NCI-H2227 (cell line): ENCODE measurements around the gene AQP11.
"Not testable (repeated sequence)": the region's sequence is repeated elsewhere in the genome, so short reads cannot be mapped to it uniquely, and the experiment has no call there.

Experiments used
- DNase-seq: peaks from one replicate; lab custom pipeline; 2025; ENCODE audit not compliant: unreplicated experiment; lab: John Stamatoyannopoulos, UW

Gene AQP11

GRCh38 chr11:77592727-77593126, 3.0 kb downstream of the AQP11 start:
- no peak for DNase-seq

DNA sequence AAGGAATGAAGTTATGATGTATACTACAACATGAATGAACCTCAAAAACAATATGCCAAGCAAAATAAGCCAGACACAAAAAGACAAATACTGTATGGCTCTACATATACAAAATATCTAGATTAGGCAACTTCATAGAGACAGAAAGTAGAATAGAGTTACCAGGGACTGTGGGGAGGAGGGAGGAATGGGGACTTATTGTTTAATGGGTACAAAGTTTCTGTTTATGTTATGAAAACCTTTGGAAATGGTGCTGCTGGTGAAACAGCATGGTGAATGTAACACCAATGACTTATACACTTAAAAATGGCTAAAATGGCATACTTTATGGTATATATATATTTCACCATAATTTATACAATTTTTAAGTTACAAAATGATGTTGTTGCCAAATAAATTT, 4.1 kb downstream of the AQP11 start:
- no peak for DNase-seq

DNA sequence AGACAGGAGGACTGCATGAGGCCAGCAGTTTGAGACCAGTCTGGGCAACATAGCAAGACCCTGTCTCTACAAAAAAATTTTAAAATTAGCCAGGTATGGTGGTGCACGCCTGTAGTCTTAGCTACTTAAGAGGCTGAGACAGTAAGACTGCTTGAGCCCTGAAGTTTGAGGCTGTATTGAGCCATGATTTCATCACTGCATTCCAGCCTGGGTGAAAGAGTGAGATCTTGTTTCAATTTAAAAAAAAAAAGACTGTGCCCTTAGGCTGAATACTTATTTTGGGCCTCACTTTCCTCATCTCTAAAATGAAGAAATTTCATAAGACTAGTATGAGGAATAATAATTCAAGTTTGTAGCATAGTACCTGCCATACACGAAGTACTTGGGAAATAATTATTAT, 6.9 kb downstream of the AQP11 start:
- no peak for DNase-seq

GRCh38 chr11:77598195-77598594, 8.4 kb downstream of the AQP11 start:
- no peak for DNase-seq

DNA sequence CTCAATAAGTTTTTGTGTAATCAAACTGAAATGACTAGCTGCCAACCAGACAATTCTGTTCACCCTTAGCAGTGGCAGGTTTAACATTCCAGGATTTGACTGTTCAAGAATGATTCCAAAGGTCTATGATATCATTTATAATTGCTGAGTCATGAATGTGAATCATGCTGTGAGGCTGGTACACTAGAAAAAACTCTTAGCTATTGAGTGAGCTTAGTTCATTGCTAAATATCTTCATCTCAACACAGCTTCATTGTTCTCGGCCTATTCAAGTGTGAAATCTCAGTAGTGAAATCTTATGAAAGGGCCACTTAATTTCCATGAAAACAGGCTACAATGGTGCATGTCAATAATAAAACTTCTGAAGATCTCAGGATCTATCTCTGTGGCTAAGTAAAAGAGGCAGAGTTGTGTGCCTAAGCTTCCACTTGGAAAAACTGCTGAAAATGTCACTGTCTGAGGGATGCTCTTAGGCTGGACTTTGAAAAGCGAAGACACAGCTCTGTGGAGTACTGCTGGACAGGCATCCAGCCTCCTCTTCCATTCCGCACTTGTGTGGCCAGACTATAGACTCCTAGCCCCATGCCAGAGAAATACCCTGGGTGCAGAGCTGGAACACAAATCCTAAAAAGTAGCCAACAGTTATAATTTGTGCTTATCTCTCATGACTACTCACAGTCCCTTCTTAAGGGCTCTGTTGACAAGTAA, 12.8 kb downstream of the AQP11 start:
- no peak for DNase-seq

GRCh38 chr11:77604281-77604680, 14.5 kb downstream of the AQP11 start:
- DNase-seq: no peak

DNA sequence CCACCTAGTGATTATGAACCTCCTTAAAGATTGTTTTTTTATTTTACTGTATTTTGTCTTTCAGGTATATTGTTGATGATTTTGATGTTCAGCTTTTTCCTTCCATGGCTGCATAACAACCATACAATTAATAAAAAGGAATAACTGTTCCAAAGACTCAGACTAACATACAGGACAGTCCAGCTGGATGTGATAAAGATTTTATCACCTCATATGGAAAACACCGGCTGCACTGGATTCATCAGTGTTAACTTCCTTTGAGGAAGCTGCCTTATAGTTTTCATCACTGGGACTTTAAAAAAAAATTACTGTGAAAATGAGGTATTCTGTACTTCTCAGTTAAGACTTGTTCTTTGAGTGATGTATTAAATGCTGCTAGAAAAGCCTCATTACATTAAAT, 19.5 kb downstream of the AQP11 start:
- no peak for DNase-seq

- DNase-seq: no peak
Measured at GRCh38 chr11:77611921-77612320, 22.2 kb downstream of the AQP11 start.

DNA sequence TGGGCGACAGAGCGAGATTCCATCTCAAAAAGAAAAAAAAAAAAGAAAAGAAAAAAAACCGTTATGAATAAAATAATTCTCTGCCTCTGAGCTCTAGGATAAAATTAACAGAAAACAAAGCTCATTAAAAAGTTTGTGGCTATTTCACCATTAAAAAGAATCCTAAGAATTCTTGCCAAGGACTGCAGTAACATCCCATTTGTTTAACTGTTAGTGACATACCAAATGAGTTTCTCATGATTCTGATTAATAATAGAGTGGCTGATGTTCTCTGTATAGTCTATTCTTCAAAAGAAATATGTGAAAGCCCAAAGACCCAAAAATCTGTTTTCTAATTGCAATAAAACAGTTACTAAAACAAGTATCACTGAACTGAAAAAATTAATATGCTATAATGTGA, 28.1 kb downstream of the AQP11 start:
- DNase-seq: no peak

GRCh38 chr11:77619576-77620198, 29.9 kb downstream of the AQP11 start:
- peak; percentile 69 for DNase-seq

GRCh38 chr11:77630157-77630710, 40.5 kb downstream of the AQP11 start:
- peak; percentile 64 for DNase-seq

DNA sequence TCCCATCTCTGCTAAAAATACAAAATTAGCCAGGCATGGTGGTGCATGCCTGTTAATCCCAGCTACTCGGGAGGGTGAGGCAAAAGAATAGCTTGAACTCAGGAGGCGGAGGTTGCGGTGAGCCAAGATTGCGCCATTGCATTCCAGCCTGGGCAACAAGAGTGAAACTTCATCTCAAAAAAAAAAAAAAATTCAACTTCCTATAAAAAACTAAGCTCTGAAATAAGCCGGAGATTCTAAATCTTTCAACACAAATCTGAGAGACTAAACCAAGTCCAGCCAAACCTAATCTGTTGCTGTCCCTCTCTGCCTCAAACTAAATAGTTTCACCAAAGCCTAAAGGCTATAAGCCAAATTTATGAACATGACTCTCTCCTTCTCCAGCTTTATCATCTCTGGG, 44.2 kb downstream of the AQP11 start:
- not testable (repeated sequence) for DNase-seq

- no peak for DNase-seq
Measured at GRCh38 chr11:77636731-77637344, 47.1 kb downstream of the AQP11 start.

DNA sequence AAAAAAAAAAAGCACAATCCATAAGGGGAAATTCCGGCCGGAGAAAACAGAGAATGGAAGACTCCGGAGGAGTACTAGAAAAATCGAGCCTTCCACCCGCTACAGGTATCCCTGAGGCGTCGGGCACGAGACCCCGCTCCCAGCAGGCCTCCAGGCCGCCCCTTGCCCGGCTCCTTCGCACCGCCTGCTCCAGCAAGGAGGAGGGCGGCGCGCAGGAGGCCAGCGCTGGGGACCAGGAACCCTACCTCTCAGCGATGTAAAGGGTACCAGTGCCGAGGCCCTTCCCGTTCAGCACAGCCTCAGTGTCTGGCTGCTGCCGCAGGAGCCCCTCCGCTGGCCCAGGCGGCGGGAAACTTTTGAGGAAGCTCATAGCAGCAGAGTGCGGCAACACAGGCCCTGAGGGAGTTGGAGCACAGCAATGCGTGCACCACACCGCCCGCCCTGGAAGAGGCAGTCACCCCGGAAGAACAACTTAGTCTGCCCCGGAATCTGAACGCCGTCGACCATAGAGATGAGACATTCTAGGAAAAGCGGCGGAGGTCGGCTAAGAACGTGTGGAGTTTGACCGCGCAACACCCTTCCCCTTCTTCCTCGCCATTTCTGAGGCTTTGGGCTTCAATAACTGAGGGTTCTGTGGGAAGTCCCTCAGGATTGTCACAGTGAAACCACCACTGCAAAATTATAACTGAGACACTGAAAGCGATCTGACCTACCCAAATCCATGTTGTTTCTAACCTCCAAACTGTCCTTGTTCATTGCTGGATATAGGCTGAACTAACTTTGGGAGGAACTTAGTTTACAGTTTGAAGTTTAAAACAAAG, 47.8 kb downstream of the AQP11 start, which contains the start of gene CLNS1A:
TSS of gene CLNS1A (minus strand) at position 450 of the 821 bp plus-strand sequence. CDS start at position 370, 80 bp downstream.
- DNase-seq: peak; percentile 93

DNA sequence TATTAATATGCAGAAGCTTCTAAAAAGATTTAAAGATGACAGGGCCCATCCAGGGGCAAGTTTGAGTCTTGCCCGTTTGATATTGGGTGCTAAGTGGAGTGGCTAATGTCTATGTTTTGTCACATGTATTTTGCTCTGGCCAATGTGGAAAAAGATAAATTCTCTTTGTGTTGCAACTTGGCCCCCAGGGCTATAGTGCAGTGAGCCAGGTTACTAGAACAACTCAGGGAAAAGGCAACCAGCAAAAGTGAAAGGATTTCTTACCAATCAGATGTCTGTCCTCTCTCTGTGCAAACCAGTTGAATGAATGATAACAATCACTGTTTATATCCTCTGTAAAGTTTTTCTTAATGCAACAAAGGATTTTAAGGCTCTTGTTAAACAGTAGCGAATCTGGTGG, 52.5 kb downstream of the AQP11 start:
- DNase-seq: no peak

- DNase-seq: no peak
Measured at GRCh38 chr11:77644887-77645286, 55.1 kb downstream of the AQP11 start.

- DNase-seq: no peak
Measured at GRCh38 chr11:77647654-77648305, 58.0 kb downstream of the AQP11 start.

GRCh38 chr11:77650123-77650522, 60.4 kb downstream of the AQP11 start:
- DNase-seq: no peak

DNA sequence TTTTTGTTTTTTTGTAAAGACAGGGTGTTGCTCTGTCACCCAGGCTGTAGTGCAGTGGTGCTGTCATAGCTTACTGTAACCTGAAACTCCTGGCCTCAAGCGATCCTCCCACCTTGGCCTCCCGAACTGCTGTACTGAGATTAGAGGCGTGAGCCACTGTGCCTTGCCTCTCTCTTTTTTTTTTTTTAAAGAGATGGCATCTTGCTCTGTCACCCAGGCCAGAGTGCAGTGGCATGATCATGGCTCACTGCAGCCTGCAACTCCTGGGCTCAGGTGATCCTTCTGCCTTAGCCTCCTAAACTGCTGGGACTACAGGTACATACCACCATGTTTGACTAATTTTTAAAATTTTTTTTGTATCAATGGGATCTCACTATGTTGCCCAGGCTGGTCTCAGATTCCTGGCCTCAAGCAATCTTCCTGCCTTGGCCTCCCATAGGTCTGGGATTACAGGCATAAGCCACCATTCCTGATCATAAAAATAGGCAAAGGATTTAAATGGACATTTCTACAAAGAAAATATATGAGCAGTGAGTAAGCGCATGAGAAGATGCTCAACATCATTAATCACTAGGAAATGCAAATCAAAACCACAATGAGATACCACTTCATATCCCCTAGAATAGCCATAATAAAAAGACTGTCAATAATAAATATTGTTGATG, 65.1 kb downstream of the AQP11 start:
- no peak for DNase-seq

- DNase-seq: no peak
Measured at GRCh38 chr11:77656362-77656761, 66.6 kb downstream of the AQP11 start.
